NCI-H146 treated with DMSO at 0.1 percent for 48 hours (cell line): ENCODE results near the gene GRXCR1.

Source experiments
- DNase-seq: peaks from one replicate; lab custom pipeline; 2025; ENCODE audit not compliant: unreplicated experiment; lab: John Stamatoyannopoulos, UW

The GRXCR1 gene

GRCh38 chr4:42892413-42892812, at the start of gene GRXCR1:
GRXCR1 (plus strand) TSS chr4:42892713; CDS start chr4:42893267, 554 bp downstream.
- no peak for DNase-seq

- no peak for DNase-seq
Measured at GRCh38 chr4:42843694-42844093, 48.8 kb upstream of the GRXCR1 start.

- no peak for DNase-seq
Measured at GRCh38 chr4:42844422-42845070, 48.0 kb upstream of the GRXCR1 start.

GRCh38 chr4:42845586-42845985, 46.9 kb upstream of the GRXCR1 start:
- no peak for DNase-seq

GRCh38 chr4:42855779-42856178, 36.7 kb upstream of the GRXCR1 start:
- DNase-seq: no peak

GRCh38 chr4:42865572-42866189, 26.8 kb upstream of the GRXCR1 start:
- DNase-seq: peak; percentile 9

- no peak for DNase-seq
Measured at GRCh38 chr4:42871261-42871660, 21.3 kb upstream of the GRXCR1 start.

GRCh38 chr4:42871671-42872290, 20.7 kb upstream of the GRXCR1 start:
- no peak for DNase-seq

GRCh38 chr4:42878863-42879262, 13.7 kb upstream of the GRXCR1 start:
- no peak for DNase-seq

- DNase-seq: no peak
Measured at GRCh38 chr4:42881253-42881652, 11.3 kb upstream of the GRXCR1 start.

- no peak for DNase-seq
Measured at GRCh38 chr4:42891644-42892043, 869 bp upstream of the GRXCR1 start.

GRCh38 chr4:42895452-42895851, 2.9 kb downstream of the GRXCR1 start:
- no peak for DNase-seq

GRCh38 chr4:42904986-42905385, 12.5 kb downstream of the GRXCR1 start:
- no peak for DNase-seq

- DNase-seq: no peak
Measured at GRCh38 chr4:42905591-42905990, 13.1 kb downstream of the GRXCR1 start.

GRCh38 chr4:42906341-42906740, 13.8 kb downstream of the GRXCR1 start:
- no peak for DNase-seq

GRCh38 chr4:42906891-42907759, 14.6 kb downstream of the GRXCR1 start:
- DNase-seq: no peak

GRCh38 chr4:42910459-42910858, 17.9 kb downstream of the GRXCR1 start:
- DNase-seq: no peak

GRCh38 chr4:42914937-42915336, 22.4 kb downstream of the GRXCR1 start:
- no peak for DNase-seq

GRCh38 chr4:42915484-42915883, 23.0 kb downstream of the GRXCR1 start:
- no peak for DNase-seq

- no peak for DNase-seq
Measured at GRCh38 chr4:42917296-42917695, 24.8 kb downstream of the GRXCR1 start.

GRCh38 chr4:42923431-42923830, 30.9 kb downstream of the GRXCR1 start:
- DNase-seq: no peak

- no peak for DNase-seq
Measured at GRCh38 chr4:42925921-42926320, 33.4 kb downstream of the GRXCR1 start.
